Hepatic stellate cell (primary cell): ENCODE data around the gene TMC4.
"Not testable (repeated sequence)": the region's sequence is repeated elsewhere in the genome, so short reads cannot be mapped to it uniquely, and the experiment has no call there.

Experiments used
- DNase-seq: peaks from one replicate; pipeline ENCODE4 v3.0.0; 2011; ENCODE audit warnings: low spot score

Gene TMC4

DNA sequence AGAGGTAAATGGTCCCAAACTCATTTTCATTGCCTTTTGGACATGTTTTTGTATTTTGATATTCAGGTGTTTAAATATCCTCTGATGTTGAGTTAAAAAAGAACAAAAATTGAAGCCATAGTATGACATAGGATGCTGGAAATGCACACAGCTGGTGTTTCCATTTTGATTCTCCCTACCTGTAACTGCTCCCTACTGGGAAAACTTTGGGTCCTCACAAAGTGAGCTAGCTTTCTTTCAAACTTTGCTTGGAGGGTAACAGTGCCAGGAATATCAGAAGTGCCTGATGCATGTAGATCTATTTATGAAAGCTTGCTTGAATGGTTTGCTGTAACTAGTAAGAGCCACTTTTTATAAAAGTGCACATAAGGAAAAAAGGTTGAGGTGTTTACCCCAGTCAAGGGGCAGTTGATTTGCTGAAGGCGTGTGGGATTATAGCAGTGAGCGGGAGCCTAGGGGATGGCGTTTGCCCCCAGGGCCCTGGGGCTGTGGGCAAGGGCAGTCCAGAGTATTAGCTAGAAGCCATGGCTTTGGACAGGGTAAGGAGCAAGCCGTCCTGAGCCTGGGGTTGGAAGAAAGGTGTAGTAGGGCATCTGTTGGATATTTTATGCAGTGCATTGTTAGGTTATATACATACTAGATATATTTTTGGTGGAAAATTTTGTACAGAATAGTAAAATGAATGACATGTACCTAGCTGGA is 32.0 kb upstream of the TMC4 start:
- DNase-seq: no peak

GRCh38 chr19:54203151-54203611 is 30.2 kb upstream of the TMC4 start:
- DNase-seq: no peak

GRCh38 chr19:54201980-54202379 is 29.0 kb upstream of the TMC4 start:
- DNase-seq: no peak

DNA sequence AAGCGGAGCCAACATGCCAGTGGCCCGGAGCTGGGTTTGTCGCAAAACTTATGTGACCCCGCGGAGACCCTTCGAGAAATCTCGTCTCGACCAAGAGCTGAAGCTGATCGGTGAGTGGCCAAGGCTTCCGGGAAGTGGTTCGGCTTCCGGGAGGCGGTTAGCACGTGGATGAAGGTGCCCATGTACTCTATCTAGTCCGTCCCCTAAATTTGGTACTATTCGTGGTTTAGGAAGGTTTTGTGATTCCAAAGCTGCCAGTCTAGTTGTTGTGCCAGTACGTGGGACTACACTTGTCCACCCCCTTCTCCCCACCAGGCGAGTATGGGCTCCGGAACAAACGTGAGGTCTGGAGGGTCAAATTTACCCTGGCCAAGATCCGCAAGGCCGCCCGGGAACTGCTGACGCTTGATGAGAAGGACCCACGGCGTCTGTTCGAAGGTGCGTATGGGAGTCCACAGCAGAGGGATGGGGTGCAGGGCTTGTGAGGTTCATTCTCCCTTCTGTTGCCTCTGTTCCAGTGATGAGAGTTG is 28.3 kb upstream of the TMC4 start:
- no peak for DNase-seq

- DNase-seq: no peak
Measured at GRCh38 chr19:54199401-54199800, 26.4 kb upstream of the TMC4 start.

DNA sequence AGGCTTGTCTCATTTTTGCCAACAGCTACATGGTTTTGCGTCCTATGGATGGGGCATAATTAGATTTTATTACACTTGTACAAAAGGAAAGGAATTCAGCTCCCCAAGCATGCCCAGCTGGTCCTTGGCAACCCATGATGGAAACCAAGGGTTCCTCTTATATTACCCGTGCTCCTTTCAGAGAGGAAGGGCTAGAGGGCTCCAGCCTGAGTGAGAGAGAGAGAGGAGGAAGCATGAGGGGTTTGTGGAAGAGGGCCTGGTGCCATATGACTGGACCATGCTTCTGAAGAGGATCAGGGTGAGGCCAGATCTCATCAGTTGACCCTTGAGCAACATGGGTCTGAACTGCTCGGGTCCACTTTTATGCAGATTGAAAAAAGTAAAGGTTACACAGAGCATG is 24.2 kb upstream of the TMC4 start:
- no peak for DNase-seq

DNA sequence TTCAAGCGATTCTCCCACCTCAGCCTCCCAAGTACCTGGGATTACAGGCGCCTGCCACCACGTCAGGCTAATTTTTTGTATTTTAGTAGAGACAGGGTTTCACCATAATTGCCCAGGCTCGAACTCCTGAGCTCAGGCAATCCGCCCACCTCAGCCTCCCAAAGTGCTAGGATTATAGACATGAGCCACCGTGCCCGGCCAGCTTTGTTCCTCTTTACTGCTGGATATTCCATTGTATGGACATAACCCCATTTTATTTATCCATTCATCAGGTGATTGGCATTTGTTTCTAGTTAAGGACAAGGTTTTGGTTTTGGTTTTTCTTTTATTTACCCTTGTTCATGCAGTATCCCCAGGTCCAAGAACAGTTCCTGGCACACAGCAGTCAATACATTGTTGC is 23.6 kb upstream of the TMC4 start:
- no peak for DNase-seq

- DNase-seq: not testable (repeated sequence)
Measured at GRCh38 chr19:54194463-54194862, 21.5 kb upstream of the TMC4 start.

DNA sequence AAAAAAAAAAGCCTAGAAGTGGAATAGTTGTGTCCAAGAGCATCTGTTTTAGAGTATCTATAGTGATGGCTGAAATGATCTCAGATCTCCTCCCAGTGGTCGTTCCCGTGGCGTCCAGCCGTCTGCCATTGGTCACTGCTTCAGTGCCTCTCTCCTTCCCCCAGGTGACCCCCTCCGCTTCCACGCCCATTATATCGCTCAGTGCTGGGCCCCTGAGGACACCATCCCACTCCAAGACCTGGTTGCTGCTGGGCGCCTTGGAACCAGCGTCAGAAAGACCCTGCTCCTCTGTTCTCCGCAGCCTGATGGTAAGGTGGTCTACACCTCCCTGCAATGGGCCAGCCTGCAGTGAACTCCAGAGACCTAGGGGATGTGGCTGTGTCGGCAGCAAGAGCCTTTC is 20.1 kb upstream of the TMC4 start:
- DNase-seq: no peak

DNA sequence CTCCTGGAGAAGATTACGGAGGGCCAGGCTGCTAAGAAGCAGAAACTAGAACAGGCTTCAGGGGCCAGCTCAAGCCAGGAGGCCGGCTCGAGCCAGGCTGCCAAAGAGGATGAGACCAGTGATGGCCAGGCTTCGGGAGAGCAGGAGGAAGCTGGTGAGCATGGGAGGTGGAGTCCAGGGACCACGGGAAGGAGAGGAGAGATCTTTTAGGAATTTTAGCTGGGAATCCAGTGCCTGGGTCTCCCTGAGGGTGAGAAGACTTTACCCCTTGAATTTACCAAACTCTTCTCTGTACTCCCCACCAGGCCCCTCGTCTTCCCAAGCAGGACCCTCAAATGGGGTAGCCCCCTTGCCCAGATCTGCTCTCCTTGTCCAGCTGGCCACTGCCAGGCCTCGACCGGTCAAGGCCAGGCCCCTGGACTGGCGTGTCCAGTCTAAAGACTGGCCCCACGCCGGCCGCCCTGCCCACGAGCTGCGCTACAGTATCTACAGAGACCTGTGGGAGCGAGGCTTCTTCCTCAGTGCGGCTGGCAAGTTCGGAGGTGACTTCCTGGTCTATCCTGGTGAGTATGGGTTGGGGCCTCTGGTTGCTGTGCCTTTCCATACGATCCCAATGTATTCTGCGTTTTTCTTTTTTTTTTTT is 19.0 kb upstream of the TMC4 start:
- DNase-seq: no peak

DNA sequence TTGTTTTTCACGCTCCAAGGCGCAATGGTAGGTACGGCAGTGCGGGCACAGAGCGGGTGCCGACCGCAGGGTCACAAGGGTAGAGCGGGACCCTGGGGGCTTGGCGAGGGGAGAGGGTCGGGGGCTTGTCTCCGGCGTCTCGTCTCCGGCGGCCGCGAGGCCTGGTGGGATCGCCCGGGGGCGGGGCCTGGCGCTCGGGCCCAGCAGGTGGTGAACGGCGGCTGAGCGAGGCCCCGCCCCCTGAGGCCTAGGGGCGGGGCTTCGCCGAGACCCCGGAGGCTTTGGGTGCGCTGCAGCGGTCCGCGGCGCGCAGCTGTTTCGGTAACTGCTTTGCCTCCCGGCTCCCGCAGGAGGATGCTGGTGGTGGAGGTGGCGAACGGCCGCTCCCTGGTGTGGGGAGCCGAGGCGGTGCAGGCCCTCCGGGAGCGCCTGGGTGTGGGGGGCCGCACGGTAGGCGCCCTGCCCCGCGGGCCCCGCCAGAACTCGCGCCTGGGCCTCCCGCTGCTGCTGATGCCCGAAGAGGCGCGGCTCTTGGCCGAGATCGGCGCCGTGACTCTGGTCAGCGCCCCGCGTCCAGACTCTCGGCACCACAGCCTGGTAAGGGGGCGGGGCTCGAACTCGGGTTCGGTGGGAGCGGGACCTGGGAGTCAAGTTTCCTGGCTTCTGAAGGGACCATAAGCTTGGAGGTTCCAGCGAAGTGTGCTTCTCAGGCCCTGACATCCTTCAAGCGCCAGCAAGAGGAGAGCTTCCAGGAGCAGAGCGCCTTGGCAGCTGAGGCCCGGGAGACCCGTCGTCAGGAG is 18.3 kb upstream of the TMC4 start, which contains the start of gene TSEN34:
TSEN34 (plus strand) TSS at position 298 of the 800 bp plus-strand sequence; CDS start at position 355, 57 bp downstream.
- peak; percentile 78 for DNase-seq

DNA sequence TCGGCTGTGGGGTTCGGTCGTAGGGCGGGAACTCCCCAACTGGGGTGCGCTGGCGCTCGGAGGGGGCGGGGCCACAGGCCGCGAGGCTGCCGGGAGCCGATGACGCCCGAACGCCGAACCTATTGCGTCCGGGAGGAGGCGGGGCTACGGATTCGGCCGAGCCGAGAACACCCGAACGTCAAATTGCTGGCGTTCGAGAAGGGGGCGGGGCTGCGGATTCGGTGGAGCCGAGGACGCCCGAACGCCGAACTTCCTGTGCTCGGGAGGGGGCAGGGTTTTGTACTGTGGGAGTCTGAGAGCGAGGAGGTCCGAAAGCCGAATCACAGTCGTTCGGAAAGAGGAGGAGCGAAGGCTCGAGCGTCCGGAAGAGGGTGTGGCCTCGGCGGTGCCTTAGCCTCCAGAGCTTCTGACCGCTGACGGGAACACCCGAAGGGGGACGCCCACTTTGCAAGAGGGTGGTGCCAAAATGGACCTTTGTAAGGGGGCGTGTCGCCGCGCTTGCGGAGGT is 17.6 kb upstream of the TMC4 start:
- DNase-seq: peak; percentile 88

- DNase-seq: peak; percentile 94
Measured at GRCh38 chr19:54189735-54190502, 17.0 kb upstream of the TMC4 start.

DNA sequence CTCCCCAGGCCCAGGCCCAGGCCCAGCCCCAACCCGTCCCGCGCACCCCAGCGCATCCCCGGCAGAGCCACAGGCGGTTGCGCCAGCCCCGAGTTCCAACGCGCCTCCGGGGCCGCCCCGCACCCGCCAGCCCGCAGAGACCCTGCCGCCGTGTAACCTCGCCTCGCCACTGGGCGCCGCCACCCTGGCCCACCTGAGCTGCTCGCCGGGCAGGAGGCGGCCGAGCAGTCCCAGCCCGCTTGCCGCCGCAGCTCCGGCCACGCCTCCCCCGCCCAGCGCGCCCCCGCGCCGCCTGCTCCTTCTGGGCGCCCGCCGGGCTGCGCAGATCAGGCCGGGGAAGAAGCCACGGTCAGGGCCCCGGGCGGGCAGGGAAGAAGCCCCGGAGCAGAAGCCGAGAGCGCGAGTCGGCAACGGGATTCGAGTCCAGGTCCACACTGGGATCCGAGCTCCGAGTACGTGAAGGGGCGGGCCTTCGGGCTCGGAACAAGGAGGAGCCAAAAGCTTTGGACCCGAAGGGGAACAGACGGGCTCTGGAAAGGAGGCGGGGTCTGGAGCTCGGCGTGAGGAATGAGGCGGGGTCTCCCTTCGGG is 16.3 kb upstream of the TMC4 start, which contains the start of gene MBOAT7:
MBOAT7 (minus strand) TSS at position 436 of the 590 bp plus-strand sequence. CDS start 1,072 bp downstream, outside the sequence.
- DNase-seq: peak; percentile 91

GRCh38 chr19:54188215-54188871 is 15.4 kb upstream of the TMC4 start:
- peak; percentile 79 for DNase-seq

GRCh38 chr19:54186934-54187381 is 14.0 kb upstream of the TMC4 start:
- DNase-seq: no peak

DNA sequence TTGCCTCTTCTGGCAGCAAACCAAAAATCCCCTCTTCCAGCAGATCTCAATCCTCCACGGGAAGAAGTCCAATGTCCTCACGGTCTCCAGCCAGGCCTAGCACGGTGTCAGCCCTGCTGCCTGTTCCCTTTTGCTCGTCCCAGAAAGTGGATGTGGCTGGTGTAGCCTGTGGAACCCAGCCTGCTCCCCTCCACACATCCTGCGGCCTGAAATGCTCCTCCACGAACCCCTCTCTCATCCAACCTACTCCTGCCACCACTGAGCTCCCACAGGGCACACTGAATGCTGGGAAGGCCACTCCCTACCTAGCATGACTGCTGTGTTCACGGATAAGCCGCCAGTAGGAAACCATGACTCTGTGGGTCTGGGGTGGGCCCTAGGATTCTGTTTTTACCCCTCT is 13.4 kb upstream of the TMC4 start:
- DNase-seq: no peak

DNA sequence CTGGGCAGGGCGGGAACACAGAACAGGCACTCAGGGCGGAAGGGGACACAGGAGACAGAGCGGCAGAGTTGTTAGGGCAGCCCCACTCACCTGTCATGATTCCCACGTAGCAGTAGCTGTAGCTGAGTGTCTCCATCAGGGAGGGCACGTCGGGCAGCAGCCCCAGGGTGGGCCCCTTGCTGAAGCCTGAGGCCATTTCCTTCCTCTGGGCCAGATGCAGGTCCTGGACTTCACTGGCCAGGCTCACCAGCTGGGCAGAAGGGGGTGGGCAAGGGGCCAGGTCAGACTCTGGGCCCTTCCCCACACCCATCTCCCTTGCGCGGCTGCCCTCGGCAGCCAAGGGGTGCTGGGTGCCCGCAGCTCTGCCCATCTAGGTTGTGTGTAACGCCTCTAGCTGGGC is 10.5 kb upstream of the TMC4 start:
- DNase-seq: no peak

DNA sequence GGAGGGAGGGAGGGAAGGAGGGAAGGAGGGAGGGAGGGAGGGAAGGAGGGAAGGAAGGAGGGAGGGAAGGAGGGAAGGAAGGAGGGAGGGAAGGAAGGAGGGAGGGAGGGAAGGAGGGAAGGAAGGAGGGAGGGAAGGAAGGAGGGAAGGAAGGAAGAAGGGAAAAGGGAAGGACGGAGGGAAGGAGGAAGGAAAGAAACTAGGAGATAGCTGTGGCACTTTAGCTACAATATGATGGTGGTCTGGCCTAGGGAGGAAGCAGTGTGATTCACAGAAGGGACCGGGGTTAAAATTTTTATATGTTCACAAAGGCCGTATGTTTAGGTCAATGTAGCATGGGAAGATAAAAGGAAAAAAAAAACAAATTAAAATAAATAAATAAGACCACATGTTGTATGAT is 8.9 kb upstream of the TMC4 start:
- not testable (repeated sequence) for DNase-seq

GRCh38 chr19:54180691-54181091 is 7.7 kb upstream of the TMC4 start:
- DNase-seq: no peak
